ENCODE data around the gene PRPF19.

PRPF19 gene

DNA sequence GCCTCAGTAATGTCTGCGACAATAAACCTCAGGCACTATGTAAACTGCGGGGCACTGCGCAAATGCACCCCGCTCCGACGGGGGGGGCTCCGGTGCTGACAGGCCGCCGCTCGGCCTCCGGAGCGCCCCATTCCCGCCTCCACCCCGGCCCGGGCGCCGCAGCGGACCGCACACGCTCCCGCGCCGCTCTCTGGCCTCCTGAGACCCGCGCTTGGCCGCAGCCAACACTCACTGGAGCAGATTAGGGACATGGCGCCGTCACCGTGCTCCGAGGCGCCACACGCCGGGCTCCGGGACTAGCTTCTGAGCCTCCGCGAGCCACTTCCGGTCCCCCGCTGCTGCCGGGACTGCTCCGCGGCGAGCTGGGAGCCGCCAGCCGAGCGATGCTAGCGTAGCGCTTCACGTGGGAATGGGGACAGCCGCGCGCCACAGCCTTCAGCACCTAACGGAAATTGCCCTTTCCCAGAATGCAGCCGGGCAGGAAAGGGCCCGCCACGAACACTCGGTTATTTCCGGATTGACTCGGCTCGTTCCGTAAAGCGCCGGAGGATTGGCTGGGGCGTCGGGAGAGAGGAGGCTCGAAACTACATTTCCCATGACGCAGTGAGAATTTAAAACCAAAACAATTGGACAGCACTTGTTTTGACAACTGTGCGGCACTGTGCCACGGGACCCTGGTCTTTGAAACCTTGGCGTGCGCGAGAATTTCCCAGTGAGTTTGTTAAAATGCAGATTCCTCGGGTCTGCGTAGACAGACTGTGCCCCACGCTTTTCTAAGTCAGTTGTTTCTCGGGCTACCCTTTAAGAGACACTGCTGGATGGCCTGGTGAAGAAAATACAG, at the start of gene PRPF19:
Gene PRPF19, minus strand, starts transcription at position 454 of the 841 bp plus-strand sequence. Its CDS starts 203 bp downstream, at position 251.
- DNase-seq: peak; percentile 98

DNA sequence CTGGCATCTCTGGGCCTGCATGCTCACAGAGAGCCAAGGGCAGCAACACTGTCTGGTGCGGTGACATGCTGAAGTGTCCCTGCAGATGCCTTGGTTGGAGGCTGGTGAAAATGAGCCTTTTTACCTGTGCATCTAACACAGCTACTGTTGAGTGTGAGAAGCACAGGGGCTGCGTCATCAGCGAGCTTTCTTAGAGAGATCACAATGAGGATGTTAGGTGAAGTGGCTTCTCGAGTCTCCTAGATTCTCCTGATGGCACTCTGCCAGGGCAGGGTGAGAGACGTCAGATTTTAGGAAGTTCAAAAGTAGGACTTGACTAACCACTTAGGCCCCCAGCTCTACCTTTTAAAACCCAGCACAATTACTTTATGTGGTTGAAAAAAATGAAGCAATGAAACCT, 49.2 kb upstream of the PRPF19 start:
- no peak for DNase-seq

DNA sequence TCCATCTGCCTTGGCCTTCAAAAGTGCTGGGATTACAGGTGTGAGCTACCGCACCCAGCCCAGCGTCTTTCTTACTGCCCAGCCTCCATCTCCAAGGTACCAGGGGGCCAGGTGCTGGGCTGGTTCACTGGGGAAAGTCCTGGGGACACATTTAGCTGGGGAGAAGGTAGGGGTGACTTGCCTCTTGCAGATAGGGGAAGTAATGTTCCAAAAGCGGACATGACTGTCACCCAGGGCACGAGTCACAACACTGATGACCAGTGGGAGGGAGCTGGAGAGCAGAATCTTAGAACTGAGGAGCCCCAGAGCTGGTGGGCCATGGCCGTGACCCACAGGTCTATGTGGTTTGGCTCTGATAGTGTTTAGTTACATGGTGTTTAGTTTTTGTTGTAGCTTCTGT, 48.0 kb upstream of the PRPF19 start:
- no peak for DNase-seq

DNA sequence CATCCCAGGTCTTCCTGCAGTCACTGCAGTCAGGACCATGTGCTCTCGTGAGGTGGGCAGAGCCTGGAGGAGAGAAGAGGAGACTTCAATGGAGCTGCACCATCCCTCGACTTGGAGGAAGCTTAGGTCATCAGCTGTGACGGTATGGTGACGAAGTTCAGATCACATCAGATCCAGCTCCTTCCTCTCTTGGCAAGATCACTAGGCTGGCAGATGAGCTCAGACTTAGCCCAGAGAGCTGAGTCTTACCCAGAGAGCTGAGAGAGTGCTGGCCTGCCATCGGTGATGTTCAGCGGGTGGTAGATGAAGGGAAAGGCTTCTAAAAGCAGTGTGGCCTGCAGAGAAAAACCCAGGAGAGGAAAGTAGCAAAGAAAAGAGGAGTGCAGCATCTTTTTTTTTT, 47.4 kb upstream of the PRPF19 start:
- DNase-seq: no peak

DNA sequence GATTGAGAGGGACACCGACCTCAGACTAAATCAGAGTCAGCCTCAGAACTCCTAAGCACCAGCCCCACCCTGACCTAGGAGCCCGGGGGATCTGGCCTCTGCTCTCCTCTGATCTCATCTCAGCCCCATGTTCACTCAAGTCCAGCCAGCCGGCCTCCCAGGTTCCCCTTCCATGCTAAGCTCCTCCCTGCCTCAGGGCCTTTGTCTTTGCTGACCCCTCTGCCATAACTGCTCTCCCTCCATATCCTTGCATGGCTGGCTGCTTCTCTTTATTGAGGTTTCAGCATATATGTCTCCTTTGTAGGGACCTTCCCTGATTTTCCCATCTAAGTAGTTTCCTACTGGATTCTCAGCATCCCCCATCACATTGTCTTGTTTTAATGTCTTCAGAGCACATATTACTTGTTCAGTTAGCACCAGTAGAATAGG, 46.4 kb upstream of the PRPF19 start:
- DNase-seq: no peak

DNA sequence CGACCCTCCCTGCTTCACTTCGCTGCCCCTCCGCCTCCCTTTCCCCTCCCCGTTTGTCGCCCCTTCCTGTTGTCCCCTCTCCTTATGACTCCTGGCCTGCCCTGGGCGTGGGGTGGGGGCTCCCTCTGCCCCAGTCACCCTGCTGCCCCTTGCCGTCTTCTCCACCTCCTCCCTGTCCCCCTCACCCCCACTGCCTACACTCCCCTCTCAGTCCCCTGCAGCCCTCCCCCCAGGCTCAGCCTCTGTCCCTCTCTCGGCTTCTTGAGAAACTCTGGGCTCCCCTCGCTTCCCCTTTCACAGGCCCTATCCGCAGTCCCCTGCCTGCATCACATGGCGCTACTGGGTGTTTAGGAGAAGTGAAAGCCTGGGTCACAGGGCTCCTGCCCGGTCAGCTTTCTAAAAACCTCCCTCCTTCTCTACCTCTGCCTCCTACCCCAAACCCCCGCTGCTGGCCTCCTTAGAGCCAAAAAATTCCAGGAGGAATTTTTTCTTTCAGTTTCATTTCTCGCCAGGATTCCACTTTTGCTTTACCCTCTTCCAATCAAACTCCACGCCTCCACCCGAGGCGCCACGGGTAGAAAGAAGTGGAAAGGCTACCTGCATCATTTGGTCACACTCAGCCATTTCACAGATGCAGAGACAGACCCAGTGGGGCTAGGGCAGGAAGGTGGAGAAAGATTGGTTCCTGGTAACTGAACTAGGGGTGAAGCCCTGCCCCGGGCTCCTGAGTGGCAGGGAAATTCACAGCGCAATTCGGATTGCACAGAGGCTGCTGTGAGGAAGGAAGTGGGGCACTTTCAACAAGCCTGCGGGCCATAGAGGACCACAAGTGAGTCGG, 45.7 kb upstream of the PRPF19 start, which contains the start of gene SLC15A3:
Gene SLC15A3, minus strand, starts transcription at position 273 of the 838 bp plus-strand sequence. CDS start 625 bp downstream, outside the sequence.
- DNase-seq: no peak

DNA sequence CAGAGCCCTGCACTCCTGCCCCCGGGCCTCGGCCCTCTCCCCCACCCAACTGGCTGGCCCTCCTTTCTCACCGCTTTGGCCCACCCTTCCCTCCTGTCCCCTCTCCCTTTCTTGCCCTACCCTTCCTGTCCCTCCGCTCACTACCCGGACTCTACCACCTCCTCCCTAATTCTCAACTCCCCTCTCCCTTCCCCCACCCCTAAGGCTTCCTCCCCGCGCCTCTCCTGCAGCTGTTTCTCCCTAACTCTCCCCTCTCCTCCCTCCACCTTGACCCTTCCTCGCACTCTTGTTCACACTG, 45.2 kb upstream of the PRPF19 start:
- no peak for DNase-seq

DNA sequence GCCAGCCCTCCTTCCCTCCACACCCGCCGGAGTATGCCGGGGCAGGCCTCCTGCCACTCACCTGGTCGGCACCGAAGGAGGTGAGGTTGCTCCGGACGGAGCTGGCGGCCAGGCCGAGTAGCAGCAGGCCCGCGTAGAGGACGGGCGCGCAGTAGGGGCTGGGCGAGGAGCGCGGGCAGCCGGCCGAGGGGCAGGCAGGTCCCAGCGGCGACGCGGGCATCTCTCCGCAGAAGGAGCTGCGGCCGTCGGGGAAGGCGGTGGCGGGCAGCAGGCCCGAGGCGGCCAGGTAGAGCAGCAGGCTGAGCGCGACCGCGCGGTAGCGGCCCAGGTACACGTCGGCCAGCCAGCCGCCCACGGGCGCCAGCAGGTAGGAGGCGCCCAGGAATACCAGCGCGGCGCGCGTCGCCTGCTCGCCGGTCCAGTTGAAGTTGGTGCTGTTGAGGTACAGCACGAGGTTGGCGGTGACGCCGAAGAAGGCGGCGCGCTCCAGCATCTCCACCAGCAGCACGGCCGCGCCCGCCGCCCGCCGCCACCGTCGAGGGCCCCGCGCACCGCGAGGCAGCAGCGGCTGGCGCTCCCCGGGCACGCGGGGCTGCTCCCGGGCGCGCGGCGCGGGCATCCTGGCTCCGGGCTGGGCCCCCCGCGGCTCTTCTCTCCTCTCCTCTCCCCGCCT, 44.7 kb upstream of the PRPF19 start:
- no peak for DNase-seq

DNA sequence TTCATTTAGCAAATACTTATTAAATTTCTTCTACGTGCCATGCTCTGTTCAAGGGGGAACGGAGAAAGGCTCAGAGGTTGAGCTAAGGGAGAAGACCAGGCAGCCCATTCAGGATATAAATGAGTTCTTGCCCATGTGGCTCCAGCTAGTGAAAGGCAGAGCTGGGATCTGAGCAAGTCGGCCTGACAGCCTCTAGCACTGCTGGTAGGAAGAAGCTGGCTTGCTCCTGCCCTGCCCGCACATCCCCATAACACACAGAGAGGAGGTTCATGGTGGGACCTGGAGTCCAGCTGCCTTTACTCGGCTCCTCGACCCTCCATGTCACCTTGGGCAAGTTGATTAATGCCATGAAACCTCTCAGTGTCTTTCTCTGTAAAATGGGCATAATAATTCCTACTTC, 43.6 kb upstream of the PRPF19 start:
- no peak for DNase-seq

DNA sequence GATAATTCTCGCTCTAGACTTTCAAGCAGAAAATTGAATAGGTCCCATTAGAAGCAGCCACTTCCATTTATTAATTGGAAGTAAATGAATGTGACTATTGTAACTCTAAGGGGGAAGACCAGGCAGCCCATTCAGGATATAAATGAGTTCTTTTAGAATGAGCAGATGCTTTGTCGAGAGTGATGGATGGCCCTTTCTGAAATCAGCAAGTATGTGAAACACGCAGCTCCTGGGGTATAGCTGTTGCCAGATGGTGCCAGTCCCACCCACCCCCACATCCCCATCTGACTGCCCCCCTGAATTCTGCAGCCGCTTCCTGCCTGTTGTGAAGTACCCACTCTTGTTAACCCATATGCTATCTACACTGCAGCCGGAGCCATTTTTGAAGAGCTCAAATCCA, 41.9 kb upstream of the PRPF19 start:
- no peak for DNase-seq

DNA sequence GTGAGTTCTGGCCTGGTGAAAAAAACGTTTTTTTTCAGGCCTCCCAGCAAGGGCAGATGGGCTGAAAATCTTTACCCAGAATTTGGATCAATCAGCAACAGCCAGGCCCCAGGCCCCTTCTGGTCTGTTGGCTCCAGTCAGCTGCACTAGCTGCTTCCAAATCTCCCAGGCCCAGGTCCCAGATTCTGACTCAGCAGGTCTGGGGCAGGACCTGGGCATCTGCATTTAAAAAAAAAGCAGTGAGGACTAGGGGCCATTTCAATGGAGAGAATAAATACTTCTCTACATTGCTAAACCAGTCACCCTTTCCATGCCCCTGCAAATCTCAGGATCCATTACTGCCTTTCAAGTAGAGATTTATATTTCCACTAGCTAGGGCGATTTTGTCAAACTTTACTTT, 41.3 kb upstream of the PRPF19 start:
- no peak for DNase-seq

DNA sequence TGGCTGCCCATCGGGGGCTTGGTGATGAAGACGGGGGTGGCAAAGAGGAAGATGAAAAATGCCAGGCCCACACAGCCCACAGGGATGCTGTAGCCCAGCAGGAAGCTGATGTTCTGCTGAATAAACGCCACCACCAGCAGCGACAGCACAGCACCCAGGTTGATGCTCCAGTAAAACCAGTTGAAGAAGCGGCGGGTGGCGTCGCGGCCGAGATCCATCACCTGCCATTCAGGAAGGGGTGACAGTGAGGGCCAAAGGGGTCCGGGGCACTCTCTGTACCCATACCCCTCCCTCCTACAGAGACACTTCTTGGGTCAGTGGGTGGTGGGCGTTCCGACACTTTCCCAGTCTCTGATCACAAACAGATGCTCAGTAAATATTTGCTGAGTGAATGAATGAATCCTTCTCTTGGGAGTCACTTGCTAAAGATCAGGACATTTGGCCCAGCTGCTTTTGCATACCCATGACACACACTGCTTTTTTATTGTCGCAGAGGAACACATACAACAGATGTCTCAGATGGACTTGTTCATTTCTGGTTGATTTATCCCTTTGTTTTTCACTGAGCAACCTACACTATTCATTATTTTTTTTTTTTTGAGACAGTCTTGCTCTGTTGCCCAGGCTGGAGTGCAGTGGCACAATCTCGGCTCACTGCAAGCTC, 40.3 kb upstream of the PRPF19 start:
- DNase-seq: no peak

DNA sequence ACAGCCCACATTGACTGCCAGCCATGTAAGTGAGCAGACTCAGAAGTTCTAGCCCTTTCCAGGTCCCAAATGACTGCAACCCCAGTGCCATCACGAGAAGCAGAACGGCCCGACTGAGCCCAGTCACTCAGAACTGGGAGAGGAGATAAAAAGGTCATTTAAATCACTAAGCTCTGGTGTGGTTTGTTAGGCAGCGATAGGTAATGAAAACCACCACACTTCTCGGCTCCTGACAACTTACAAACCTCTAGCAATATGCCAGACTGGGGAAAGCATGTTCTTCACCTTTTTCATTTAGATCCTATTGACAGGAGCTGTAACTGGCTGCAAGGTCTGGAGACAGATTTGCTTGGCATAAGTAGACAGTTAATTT, 38.9 kb upstream of the PRPF19 start:
- no peak for DNase-seq

DNA sequence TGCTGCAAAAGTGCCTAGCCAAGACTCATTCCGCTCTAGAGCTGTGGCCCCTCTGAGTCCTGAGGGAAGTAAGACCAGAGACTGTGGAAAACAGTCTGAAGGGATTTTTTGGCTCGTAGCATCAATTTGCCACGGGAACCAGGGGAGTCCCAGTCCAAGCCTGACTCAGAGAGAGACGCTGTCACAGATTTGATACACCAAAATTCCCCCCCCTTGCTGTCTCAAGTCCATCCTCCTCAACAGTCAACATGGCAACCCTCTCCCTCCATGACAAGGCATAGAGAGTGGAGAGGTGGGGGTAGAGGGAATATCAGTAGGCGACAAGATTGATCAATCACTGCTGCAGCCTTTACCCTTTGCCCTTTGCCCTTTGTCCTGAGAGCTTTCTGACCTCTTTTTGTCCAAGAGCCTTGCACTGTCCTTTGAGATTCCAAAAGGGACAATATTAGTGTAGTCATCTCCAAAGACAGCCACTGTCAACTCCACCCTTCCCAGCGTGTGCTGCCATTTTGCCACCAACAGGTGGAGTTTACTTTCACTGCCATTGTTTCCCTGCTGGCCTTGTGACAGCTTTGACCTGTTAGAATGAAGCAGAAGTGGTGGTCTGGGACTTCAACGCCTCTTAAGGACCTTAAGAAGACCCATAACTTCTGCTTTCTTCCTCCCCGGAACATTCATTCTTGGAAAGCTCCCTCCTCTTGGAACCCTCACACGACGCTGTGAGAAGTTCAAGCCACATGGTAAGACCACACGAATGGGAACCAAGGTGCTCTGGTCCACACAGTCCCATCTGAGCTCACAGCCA, 38.3 kb upstream of the PRPF19 start:
- DNase-seq: no peak

DNA sequence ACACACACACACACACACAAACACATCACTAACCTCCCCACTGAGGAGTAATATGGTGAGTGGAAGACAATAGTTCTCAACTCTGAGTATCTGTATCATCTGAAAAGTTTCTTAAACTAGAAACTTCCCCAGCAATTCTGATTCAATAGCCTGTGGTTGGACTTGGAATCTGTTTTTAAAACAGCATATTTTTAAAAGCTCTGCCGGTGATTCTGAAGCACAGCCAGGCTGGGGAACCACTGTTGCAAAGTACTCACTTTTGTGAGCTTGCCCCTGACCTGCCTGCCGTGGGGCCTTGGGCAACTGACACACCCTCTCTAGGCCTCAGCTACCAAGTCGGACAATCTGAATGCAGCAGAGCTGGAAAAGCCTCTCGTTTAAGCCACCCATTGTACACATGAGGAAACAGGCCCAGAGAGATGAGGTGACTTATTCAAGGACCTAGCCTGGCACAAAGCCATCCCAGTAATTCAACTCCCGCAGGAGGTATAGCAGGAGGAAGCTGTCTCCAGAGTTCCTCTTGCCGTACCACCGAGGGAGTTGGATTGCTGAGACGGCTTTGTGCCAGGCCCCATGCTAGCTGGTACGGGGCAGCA, 36.7 kb upstream of the PRPF19 start:
- DNase-seq: no peak

DNA sequence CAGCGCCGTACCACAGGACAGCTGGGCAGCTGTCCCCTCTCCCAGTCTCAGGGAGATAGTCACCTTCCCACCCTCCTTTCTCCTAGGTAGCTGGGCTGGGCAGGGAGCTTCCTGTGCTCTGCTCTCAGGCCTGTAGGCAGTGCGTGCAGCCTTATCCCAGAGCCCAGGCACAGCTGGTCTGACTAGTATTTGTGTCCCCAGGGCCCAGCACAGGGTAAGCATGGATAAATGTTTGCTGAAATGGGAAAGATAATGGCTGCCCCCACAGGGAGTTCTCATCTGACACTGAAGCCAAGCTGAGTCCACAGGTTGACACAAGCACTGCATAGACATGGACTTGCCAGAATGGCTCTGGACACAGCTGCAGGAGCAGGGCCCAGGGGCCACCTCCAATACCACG, 35.8 kb upstream of the PRPF19 start:
- no peak for DNase-seq

DNA sequence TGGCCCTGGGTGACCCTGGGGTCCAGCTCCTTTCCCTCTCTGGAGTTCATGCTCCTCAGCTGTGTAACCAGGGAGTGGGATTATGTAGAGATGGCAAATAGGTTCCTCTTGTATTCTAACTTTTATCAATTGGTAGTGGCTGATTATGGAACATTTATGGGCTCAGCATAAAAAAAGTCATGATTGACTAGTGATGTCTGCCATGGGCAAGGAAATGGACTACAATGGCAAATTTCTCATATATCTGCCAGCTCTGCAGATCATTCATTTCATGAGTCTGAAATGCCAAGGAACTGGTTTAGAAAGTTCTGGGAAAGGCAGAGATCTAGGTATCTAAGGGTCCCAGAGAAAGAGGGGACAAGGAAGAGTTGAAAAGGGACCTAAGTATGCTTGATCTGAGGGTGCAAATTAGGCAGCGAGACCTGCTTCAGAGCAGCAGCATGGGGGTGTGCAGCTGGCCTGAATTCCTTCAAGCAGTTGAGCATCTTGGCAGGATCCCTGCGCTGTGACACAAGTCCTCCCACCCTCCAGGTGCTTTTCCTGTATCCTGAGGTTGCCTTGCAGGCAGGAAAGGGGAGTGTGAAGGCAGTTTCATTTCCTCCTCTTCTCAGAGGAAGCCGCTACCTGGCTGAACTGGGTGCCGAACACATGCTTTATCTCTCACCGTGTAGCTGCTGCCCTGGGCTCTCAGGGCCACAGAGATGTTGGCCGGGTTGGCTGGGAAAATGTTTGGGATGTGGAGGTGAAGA, 35.2 kb upstream of the PRPF19 start:
- DNase-seq: no peak

DNA sequence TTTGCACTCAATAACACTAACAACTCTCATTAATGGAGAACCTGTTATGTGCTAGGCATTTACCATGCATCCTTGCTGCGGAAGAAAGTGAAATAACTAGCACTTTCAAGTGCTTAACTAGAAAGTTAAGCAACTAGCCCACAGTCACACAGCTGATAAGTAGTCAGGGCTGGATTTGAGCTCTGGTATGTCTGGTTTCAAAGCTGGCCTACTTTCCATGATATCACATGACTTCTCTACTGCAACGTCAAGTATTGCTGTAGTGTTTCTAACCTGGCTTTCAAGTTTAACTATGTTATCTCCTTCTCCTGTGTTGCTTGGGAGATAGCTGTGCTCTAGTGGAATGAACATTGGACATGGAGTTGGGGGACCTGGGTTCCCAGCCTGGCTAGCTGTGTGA, 33.5 kb upstream of the PRPF19 start:
- no peak for DNase-seq

DNA sequence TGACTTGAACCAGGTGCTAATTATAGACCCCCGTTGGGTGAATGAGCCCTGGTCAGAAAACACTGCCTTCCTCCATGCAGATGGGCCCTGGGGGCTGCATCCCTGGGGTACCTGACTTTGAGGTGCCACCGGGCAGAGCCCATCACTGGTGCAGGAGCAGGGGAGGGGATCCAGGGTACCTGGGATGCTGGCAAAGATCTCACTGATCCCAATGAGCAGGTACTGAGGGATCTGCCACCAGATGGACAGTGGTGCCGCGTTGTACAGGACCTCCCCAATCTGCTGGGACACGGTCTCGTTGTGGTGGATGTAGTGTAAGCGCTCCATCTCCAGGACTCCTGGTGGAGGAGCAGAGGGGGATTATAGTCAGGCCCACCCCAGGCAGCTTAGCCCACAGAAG, 32.9 kb upstream of the PRPF19 start:
- DNase-seq: no peak

DNA sequence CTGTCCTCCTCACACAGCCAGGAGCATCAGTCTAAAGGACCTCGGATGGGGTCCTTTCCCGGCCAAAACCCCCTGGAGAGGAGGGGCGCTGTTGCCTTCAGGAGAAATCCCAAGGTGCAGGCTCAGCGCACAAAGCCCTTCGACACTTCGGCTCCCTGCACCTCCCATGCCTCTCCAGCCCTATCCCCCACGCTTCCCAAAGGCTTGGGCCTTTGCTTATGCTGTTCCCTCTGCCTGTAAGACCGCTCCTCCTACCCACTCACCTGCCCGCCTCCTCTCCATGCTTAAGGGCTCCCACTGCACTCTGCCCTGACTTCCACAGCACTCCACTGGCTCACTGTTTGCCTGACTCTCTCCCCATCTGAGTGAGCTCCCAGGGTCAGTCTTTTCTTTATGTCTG, 32.1 kb upstream of the PRPF19 start:
- DNase-seq: no peak

DNA sequence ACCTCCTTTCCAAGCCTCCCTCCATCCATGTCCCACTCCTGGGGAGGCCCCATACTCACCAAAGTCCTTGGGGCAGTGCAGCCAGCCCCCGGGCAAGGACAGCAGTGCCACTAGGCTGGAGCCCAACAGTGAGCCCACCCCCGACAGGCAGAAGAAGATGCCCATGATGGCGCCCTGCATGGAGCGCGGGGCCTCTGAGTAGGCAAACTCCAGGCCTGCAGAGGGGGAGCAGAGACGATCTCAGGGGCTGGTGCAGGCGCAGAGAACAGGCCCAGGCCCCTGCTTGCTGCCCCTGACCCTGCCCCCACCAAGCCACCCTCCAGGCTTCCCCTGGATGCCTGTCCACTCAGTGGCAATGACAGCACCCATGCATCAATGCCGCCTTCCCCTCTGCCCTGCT, 31.4 kb upstream of the PRPF19 start:
- DNase-seq: no peak

Data from activated CD8-positive, alpha-beta memory T cell treated with anti-CD3 and anti-CD28 coated beads, Interleukin-2, amount 50 U/mL, for 4 hours (primary cell).